Body of pancreas (tissue), 4 donors: ENCODE results near the gene LRCH1.

Experiments
- CTCF ChIP-seq, 7 experiments: fragments of 450-650 bp in 4 of 7; fragments of 200-600 bp in 3 of 7; sonication (generic) in 3 of 7; IDR thresholded peaks; one replicate each; pipeline ENCODE4 v1.5.1; 2016 to 2019; ENCODE audit warnings: antibody characterized with exemption in 7 of 7
- POLR2A ChIP-seq, 3 donors: fragments of 450-650 bp; IDR thresholded peaks; one replicate each; pipeline ENCODE4 v1.6.1; 2016; ENCODE audit warnings: antibody characterized with exemption in 3 of 3, mild to moderate bottlenecking in 2 of 3

- no peak for TF ChIP-seq POLR2A (IDR thresholded peaks at IDR 0.05)
- TF ChIP-seq CTCF (IDR thresholded peaks at IDR 0.05): no peak
These were observed 68.2 kb downstream of the LRCH1 start for GRCh38 chr13:46621133-46621532.
